ENCODE measurements around the gene LTA4H. TPM values are rescaled to one million over a fixed set of nuclear protein-coding genes. Genes with fewer than 3 reads are reported as not detected.
A peak's percentile ranks its signal among the peaks of the same experiment; 100 is the strongest.

Gene LTA4H
- total RNA-seq, 4 donors from 2014 or later, result 65.3 to 110 (median 67.6) TPM

- H3K27ac ChIP-seq, result no peak overlapping the region
- no peak for ATAC-seq
- no peaks in the 10 kb centered on the region for H3K27me3 ChIP-seq
- TF ChIP-seq EP300 (IDR thresholded peaks at IDR 0.05), result no peak
- TF ChIP-seq CTCF (IDR thresholded peaks at IDR 0.05), result no peak
- no peak for TF ChIP-seq POLR2AphosphoS5 (IDR thresholded peaks at IDR 0.05)
- TF ChIP-seq POLR2A (IDR thresholded peaks at IDR 0.05), result no peak
- H3K9me3 ChIP-seq, result no peaks in the 10 kb centered on the region
- H3K36me3 ChIP-seq, result no peaks in the 10 kb centered on the region
- peaks cover 0 to 4% (median 0%) of the 10 kb centered on the region in 3 donors for H3K4me1 ChIP-seq
- H3K4me3 ChIP-seq, result no peak overlapping the region
- WGBS, 2 donors (ENCODE audit: low coverage in 1 of 2), result 65 to 77% methylated on average over 2 of the region's 2 CpGs
These were observed 28.9 kb upstream of the LTA4H start for GRCh38 chr12:96064271-96064670.

GRCh38 chr12:96063046-96063445 lies 27.7 kb upstream of the LTA4H start:
- Histone ChIP-seq H3K27me3 (no peaks in the 10 kb centered on the region), H3K4me3 (no peak overlapping the region), H3K36me3 (no peaks in the 10 kb centered on the region), H3K4me1 (peaks cover 0 to 4% (median 0%) of the 10 kb centered on the region in 3 donors), H3K9me3 (no peaks in the 10 kb centered on the region), H3K27ac (no peak overlapping the region)
- no peak for ATAC-seq
- 78 to 81% methylated on average over 4 of the region's 4 CpGs for WGBS, 2 donors (ENCODE audit: low coverage in 1 of 2)
- TF ChIP-seq POLR2A (IDR thresholded peaks at IDR 0.05) (no peak), CTCF (IDR thresholded peaks at IDR 0.05) (no peak), POLR2AphosphoS5 (IDR thresholded peaks at IDR 0.05) (no peak), EP300 (IDR thresholded peaks at IDR 0.05) (no peak)

- WGBS, 2 donors (ENCODE audit: low coverage in 1 of 2), result 17 to 25% methylated on average over 2 to 4 of the region's 4 CpGs
- peak; percentile 71 for ATAC-seq
- Histone ChIP-seq H3K4me1 (peaks cover 0 to 4% (median 0%) of the 10 kb centered on the region in 3 donors), H3K9me3 (peaks cover 0 to 5% (median 0%) of the 10 kb centered on the region in 3 donors), H3K27me3 (no peaks in the 10 kb centered on the region), H3K27ac (no peak overlapping the region), H3K4me3 (no peak overlapping the region), H3K36me3 (no peaks in the 10 kb centered on the region)
- TF ChIP-seq POLR2A (IDR thresholded peaks at IDR 0.05), result no peak
- no peak for TF ChIP-seq EP300 (IDR thresholded peaks at IDR 0.05)
- peak; percentile 79 to 86 (median 84) for TF ChIP-seq CTCF (IDR thresholded peaks at IDR 0.05)
- TF ChIP-seq POLR2AphosphoS5 (IDR thresholded peaks at IDR 0.05), result no peak
These were observed 26.6 kb upstream of the LTA4H start for GRCh38 chr12:96061864-96062453.

- no peak for ATAC-seq
- peaks cover 0 to 4% (median 0%) of the 10 kb centered on the region in 3 donors for H3K4me1 ChIP-seq
- no peak for TF ChIP-seq POLR2AphosphoS5 (IDR thresholded peaks at IDR 0.05)
- no peak for TF ChIP-seq CTCF (IDR thresholded peaks at IDR 0.05)
- no peak for TF ChIP-seq POLR2A (IDR thresholded peaks at IDR 0.05)
- TF ChIP-seq EP300 (IDR thresholded peaks at IDR 0.05), result no peak
- H3K9me3 ChIP-seq, result peaks cover 0 to 11% (median 0%) of the 10 kb centered on the region in 3 donors
- no peak overlapping the region for H3K4me3 ChIP-seq
- no peaks in the 10 kb centered on the region for H3K36me3 ChIP-seq
- no peak overlapping the region for H3K27ac ChIP-seq
- WGBS, 2 donors (ENCODE audit: low coverage in 1 of 2), result 92 to 97% methylated on average over 2 of the region's 3 CpGs
- no peaks in the 10 kb centered on the region for H3K27me3 ChIP-seq
These were observed 25.9 kb upstream of the LTA4H start for GRCh38 chr12:96061323-96061722.

GRCh38 chr12:96060041-96060440 lies 24.7 kb upstream of the LTA4H start:
- TF ChIP-seq EP300 (IDR thresholded peaks at IDR 0.05) (no peak), POLR2AphosphoS5 (IDR thresholded peaks at IDR 0.05) (no peak), POLR2A (IDR thresholded peaks at IDR 0.05) (no peak), CTCF (IDR thresholded peaks at IDR 0.05) (no peak)
- WGBS, 2 donors (ENCODE audit: low coverage in 1 of 2), result 76 to 86% methylated on average over 2 to 7 of the region's 7 CpGs
- Histone ChIP-seq H3K4me1 (peaks cover 0 to 4% (median 0%) of the 10 kb centered on the region in 3 donors), H3K27ac (no peak overlapping the region), H3K4me3 (no peak overlapping the region), H3K9me3 (peaks cover 0 to 14% (median 0%) of the 10 kb centered on the region in 3 donors), H3K36me3 (no peaks in the 10 kb centered on the region), H3K27me3 (no peaks in the 10 kb centered on the region)
- ATAC-seq, result no peak

Data from gastroesophageal sphincter (tissue), 4 donors.